ENCODE results near the gene PAQR5. TPM values are rescaled to one million over a fixed set of nuclear protein-coding genes. Genes with fewer than 3 reads are reported as not detected.

Gene PAQR5
- total RNA-seq, 1 experiment from 2014 or later: 34.0 TPM

DNA sequence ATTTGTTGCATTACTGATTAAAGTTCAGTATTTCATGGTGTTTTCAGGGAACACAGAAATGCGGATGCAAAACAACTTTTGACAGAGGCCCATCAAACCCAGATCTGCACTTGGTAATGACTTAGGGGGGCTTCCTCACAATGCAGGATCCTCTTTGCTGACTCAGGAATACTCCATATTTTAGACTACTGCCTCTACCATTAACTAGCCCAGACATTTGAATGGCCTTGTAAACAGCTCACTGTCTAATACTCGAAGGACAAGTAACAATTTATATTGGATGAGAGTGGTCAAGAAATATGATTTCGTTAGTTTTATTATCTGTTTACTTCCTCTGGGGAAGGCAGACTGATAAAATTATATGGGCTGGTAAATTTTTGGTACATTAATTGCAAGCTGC, 106.4 kb downstream of the PAQR5 start:
- H3K9me3 ChIP-seq (ENCODE audit: control insufficient read depth in 1 of 2, insufficient read depth in 1 of 2, low read depth in 1 of 2, low read length in 2 of 2): no peaks in the 10 kb centered on the region
- no peak overlapping the region for H2AFZ ChIP-seq (ENCODE audit: low read depth, low read length, poor library complexity, severe bottlenecking)
- no peaks in the 10 kb centered on the region for H3K79me2 ChIP-seq (ENCODE audit: insufficient read depth, low read length)
- no peaks in the 10 kb centered on the region for H3K27me3 ChIP-seq (ENCODE audit: insufficient read depth, low read length)
- ChIA-PET POLR2A (no interaction called here), RAD21 (ENCODE audit: low non-redundant PET in 1 of 2, low total read pairs in 2 of 2, uncharacterized antibody in 2 of 2, unreplicated experiment in 2 of 2) (no interaction called here), CTCF (interaction anchor here (1.2 kb wide), 1 partner anchor 11 kb away, joined by 4 read pairs; no protein-coding TSS in a partner anchor)
- H3K4me2 ChIP-seq (ENCODE audit: low read length): no peak overlapping the region
- H4K20me1 ChIP-seq (ENCODE audit: insufficient read depth): no peaks in the 10 kb centered on the region
- H3K9ac ChIP-seq (ENCODE audit: low read length): no peak overlapping the region
- peaks cover 3 to 5% of the 10 kb centered on the region in 2 experiments; a peak in 2 of 4 replicates for H3K36me3 ChIP-seq (ENCODE audit: control insufficient read depth in 1 of 2, insufficient read depth in 2 of 2, low read length in 2 of 2)
- no peaks in the 10 kb centered on the region for H3K4me1 ChIP-seq (ENCODE audit: control insufficient read depth in 1 of 2, insufficient read depth in 2 of 2, low read length in 2 of 2)
- ATAC-seq (no peak), DNase-seq (ENCODE audit: low read depth, low spot score) (no peak)
- H3K27ac ChIP-seq (ENCODE audit: low read depth, low read length): no peak overlapping the region
- TF ChIP-seq CBX3 (IDR thresholded peaks at IDR 0.05; ENCODE audit: low read depth) (no peak), RAD21 (IDR thresholded peaks at IDR 0.05; ENCODE audit: low read depth) (no peak), POLR2AphosphoS5 (IDR thresholded peaks at IDR 0.05; ENCODE audit: low read depth, low read length) (no peak)
- TF ChIP-seq, protein P1, sequence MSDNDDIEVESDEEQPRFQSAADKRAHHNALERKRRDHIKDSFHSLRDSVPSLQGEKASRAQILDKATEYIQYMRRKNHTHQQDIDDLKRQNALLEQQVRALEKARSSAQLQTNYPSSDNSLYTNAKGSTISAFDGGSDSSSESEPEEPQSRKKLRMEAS (IDR thresholded peaks at IDR 0.05): no peak
- intact Hi-C loops (cut with micrococcal nuclease): no loop called here
- H3K4me3 ChIP-seq (replicated peaks in 1 of 2; ENCODE audit: low read depth in 1 of 2, low read length in 2 of 2): no peak overlapping the region
- no peaks in the 10 kb centered on the region for H3K9me2 ChIP-seq (ENCODE audit: insufficient read depth)
- BruUV-seq (replicated peaks): no TSS peak

DNA sequence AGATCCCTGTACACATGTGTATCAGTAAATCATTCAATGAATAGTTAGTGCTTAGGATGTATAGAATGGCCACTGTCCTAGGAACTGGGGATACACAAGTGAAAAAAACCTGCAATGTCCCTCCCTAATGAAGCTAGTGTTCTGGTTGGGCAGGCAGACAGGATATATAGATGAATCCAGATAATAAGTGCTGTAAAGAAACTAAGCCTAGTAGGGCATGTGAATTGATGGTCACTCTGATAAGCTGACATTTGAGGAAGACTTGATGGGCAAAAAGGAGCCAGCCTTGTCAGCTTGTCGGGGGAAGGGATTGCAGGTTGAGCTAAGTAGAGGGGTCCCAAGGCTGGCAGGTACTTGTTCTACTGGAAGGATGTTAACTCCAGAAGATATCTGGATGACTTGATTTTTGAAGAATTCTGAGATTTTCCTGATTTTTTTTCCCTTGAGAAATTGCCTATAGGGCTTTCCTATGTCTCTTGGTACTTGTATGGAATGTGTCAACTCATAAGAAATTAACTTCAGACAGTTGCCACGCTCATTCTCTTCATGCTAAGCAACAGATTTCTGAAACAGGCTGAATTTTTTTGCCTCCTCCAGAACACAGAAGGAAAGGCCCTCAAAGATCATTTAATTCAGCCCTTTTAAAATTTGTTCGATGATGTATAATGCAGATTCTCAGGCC, 109.1 kb downstream of the PAQR5 start:
- Histone ChIP-seq H3K27ac (ENCODE audit: low read depth, low read length) (no peak overlapping the region), H3K9ac (ENCODE audit: low read length) (no peak overlapping the region), H3K79me2 (ENCODE audit: insufficient read depth, low read length) (no peaks in the 10 kb centered on the region), H4K20me1 (ENCODE audit: insufficient read depth) (no peaks in the 10 kb centered on the region), H2AFZ (ENCODE audit: low read depth, low read length, poor library complexity, severe bottlenecking) (no peak overlapping the region), H3K27me3 (ENCODE audit: insufficient read depth, low read length) (no peaks in the 10 kb centered on the region), H3K9me3 (ENCODE audit: control insufficient read depth in 1 of 2, insufficient read depth in 1 of 2, low read depth in 1 of 2, low read length in 2 of 2) (no peaks in the 10 kb centered on the region), H3K4me3 (replicated peaks in 1 of 2; ENCODE audit: low read depth in 1 of 2, low read length in 2 of 2) (no peak overlapping the region), H3K36me3 (ENCODE audit: control insufficient read depth in 1 of 2, insufficient read depth in 2 of 2, low read length in 2 of 2) (peaks cover 3 to 5% of the 10 kb centered on the region in 2 experiments; a peak in 2 of 4 replicates), H3K4me2 (ENCODE audit: low read length) (no peak overlapping the region), H3K9me2 (ENCODE audit: insufficient read depth) (no peaks in the 10 kb centered on the region), H3K4me1 (ENCODE audit: control insufficient read depth in 1 of 2, insufficient read depth in 2 of 2, low read length in 2 of 2) (peaks cover 0 to 6% of the 10 kb centered on the region in 2 experiments; a peak in 1 of 4 replicates)
- ChIA-PET RAD21 (ENCODE audit: low non-redundant PET in 1 of 2, low total read pairs in 2 of 2, uncharacterized antibody in 2 of 2, unreplicated experiment in 2 of 2) (no interaction called here), CTCF (no interaction called here), POLR2A (no interaction called here)
- ATAC-seq (no peak), DNase-seq (ENCODE audit: low read depth, low spot score) (no peak)
- no TSS peak for BruUV-seq (replicated peaks)
- intact Hi-C loops (cut with micrococcal nuclease): no loop called here
- TF ChIP-seq SIN3A (IDR thresholded peaks at IDR 0.05; ENCODE audit: low read depth): no peak
- no peak for TF ChIP-seq POLR2AphosphoS5 (IDR thresholded peaks at IDR 0.05; ENCODE audit: low read depth, low read length)
- no peak for TF ChIP-seq TCF7L2 (IDR thresholded peaks at IDR 0.05; ENCODE audit: borderline replicate concordance, extremely low read depth, insufficient read depth, insufficient read length)
- no peak for TF ChIP-seq JUND (IDR thresholded peaks at IDR 0.05)
- TF ChIP-seq, protein P2, sequence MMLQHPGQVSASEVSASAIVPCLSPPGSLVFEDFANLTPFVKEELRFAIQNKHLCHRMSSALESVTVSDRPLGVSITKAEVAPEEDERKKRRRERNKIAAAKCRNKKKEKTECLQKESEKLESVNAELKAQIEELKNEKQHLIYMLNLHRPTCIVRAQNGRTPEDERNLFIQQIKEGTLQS (IDR thresholded peaks at IDR 0.05): no peak
- TF ChIP-seq CEBPB (IDR thresholded peaks at IDR 0.05; ENCODE audit: low read depth): no peak
- TF ChIP-seq SP1 (IDR thresholded peaks at IDR 0.05; ENCODE audit: low read depth): no peak
- TF ChIP-seq POLR2A (IDR thresholded peaks at IDR 0.05; ENCODE audit: borderline replicate concordance, extremely low read depth, insufficient read depth, insufficient read length): no peak
- TF ChIP-seq FOSL1 (IDR thresholded peaks at IDR 0.05; ENCODE audit: low read depth): no peak
- TF ChIP-seq, protein P3, sequence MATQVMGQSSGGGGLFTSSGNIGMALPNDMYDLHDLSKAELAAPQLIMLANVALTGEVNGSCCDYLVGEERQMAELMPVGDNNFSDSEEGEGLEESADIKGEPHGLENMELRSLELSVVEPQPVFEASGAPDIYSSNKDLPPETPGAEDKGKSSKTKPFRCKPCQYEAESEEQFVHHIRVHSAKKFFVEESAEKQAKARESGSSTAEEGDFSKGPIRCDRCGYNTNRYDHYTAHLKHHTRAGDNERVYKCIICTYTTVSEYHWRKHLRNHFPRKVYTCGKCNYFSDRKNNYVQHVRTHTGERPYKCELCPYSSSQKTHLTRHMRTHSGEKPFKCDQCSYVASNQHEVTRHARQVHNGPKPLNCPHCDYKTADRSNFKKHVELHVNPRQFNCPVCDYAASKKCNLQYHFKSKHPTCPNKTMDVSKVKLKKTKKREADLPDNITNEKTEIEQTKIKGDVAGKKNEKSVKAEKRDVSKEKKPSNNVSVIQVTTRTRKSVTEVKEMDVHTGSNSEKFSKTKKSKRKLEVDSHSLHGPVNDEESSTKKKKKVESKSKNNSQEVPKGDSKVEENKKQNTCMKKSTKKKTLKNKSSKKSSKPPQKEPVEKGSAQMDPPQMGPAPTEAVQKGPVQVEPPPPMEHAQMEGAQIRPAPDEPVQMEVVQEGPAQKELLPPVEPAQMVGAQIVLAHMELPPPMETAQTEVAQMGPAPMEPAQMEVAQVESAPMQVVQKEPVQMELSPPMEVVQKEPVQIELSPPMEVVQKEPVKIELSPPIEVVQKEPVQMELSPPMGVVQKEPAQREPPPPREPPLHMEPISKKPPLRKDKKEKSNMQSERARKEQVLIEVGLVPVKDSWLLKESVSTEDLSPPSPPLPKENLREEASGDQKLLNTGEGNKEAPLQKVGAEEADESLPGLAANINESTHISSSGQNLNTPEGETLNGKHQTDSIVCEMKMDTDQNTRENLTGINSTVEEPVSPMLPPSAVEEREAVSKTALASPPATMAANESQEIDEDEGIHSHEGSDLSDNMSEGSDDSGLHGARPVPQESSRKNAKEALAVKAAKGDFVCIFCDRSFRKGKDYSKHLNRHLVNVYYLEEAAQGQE (IDR thresholded peaks at IDR 0.05; ENCODE audit: low read depth): no peak
- TF ChIP-seq ZFX (IDR thresholded peaks at IDR 0.05): no peak
- no peak for TF ChIP-seq EZH2phosphoT487 (IDR thresholded peaks at IDR 0.05; ENCODE audit: borderline replicate concordance)
- no peak for TF ChIP-seq RAD21 (IDR thresholded peaks at IDR 0.05; ENCODE audit: low read depth)
- no peak for TF ChIP-seq EZH2 (IDR thresholded peaks at IDR 0.05)
- no peak for TF ChIP-seq SRF (IDR thresholded peaks at IDR 0.05; ENCODE audit: low read depth)
- no peak for TF ChIP-seq ZNF274 (IDR thresholded peaks at IDR 0.05; ENCODE audit: low read depth, low read length)
- TF ChIP-seq, protein P1 (IDR thresholded peaks at IDR 0.05): no peak

Data from HCT116 (cell line).